Breast epithelium (tissue), 3 donors: ENCODE data around the gene TTC9B.

Source experiments
- CTCF ChIP-seq, 3 donors: fragments of 450-650 bp; IDR thresholded peaks; one replicate each; pipeline ENCODE4 v1.5.1; 2016 to 2017; ENCODE audit warnings: antibody characterized with exemption in 3 of 3, mild to moderate bottlenecking in 3 of 3, moderate library complexity in 3 of 3
- POLR2A ChIP-seq: fragments of 450-650 bp; IDR thresholded peaks from one replicate; pipeline ENCODE4 v1.6.1; 2016; ENCODE audit warnings: antibody characterized with exemption, mild to moderate bottlenecking, moderate library complexity
- POLR2AphosphoS5 ChIP-seq, 3 donors: sonication (generic); formaldehyde crosslinking; IDR thresholded peaks; one replicate each; pipeline ENCODE4 v1.6.1; 2017; ENCODE audit warnings: antibody characterized with exemption in 3 of 3

GRCh38 chr19:40220674-40221073, 2.5 kb upstream of the TTC9B start:
- TF ChIP-seq CTCF (IDR thresholded peaks at IDR 0.05) = no peak
- no peak for TF ChIP-seq POLR2A
- no peak for TF ChIP-seq POLR2AphosphoS5 (IDR thresholded peaks at IDR 0.05)
